ENCODE measurements around the gene IDH1.

Gene IDH1

GRCh38 chr2:208208335-208209085, 46.4 kb downstream of the IDH1 start:
- no peak for DNase-seq

DNA sequence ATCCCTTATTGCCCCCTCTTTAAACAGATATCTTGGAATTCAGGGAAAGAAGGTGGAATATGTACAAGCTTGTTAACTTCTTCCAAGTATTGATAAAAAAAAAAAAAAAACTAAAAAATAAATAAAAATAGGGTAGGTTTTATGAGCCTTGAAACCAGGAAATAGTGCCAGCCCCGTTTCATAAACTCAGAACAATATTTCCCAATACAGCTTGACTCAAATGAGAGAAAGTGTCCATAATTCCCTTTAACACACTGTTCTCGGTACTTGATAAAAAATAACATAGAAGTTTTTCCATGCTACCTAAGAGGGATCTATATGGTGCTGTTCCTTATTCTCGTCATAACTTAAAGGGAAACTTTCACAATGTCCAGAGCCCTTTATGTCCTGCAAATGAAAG, 47.1 kb downstream of the IDH1 start:
- no peak for DNase-seq

DNA sequence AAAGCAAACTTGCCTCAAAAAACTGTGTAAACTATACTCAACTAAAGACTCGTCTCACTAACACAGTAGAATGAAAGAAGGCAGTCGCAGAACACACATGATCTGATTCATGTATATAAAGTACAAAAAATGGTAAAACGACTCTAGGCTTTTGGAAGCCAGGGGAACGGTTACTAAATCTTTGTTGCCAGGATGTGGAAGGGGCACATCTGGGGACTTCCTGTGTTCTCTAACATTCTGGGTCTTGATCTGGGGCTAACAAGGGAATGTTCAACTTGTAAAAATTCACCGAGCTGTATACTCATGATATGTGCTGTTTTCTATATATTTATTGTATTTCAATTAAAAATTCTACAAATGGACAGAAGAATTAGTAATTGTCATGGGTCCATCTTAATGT, 50.7 kb downstream of the IDH1 start:
- DNase-seq = no peak

GRCh38 chr2:208195531-208195930, 59.3 kb downstream of the IDH1 start:
- DNase-seq = no peak

DNA sequence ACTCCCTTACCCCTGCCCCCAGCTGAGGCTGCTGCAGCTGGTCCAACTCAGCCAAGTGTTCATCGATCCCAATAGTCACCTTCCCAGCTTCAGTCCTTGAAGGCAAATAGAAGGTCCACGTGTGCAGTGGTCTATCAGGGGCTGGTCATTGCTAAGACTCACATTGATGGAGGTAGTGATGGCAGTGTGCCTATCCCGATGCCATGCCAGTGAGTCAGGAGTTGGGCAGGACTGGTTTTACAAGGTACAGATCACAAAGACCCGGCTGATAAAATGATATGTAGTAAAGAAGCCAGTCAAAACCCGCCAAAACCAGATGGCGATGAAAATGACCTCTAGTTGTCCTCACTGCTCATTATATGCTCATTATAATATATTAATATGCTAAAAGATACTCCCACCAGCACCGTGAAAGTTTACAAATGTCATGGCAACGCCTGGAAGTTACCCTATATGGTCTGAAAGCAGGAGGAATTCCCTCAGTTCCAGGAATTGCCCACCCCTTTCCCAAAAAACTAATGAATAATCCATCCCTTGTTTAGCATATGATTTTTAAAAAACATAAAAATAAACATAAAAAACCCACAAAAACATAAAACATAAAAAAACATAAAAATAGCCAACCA, 62.1 kb downstream of the IDH1 start:
- DNase-seq = no peak

GRCh38 chr2:208189810-208190503, 64.9 kb downstream of the IDH1 start, which contains the start of gene C2orf80:
TSS of gene C2orf80 (minus strand) at chr2:208190030. CDS start at chr2:208186986, 3,044 bp downstream.
- no peak for DNase-seq

GRCh38 chr2:208189069-208189809, 65.6 kb downstream of the IDH1 start:
- no peak for DNase-seq

DNA sequence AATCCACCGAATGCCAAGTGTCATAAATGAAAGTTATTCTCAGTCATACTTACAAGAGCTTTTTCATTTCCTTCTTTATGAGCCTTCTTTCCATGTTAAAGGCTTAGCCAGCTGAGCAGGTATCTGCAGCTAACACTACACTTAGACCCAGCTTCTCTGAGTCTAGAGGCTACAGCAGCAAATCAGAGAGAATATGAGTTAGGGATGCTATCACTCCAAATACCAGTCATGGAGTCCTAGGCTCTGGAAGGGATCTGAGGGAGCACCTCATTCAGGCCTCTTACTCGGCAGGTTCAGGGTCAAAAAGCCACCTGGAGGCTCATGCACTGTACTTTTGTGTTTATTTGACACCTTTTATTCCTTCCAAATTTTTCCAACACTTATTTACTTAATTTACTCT, 68.0 kb downstream of the IDH1 start:
- DNase-seq = no peak

GRCh38 chr2:208186465-208186864, 68.4 kb downstream of the IDH1 start:
- DNase-seq = no peak

Measured in activated CD8-positive, alpha-beta memory T cell treated with anti-CD3 and anti-CD28 coated beads, Interleukin-2, amount 50 U/mL, for 48 hours (primary cell).